Panc1 (cell line): ENCODE measurements around the gene ADAD2. TPM values are rescaled to one million over a fixed set of nuclear protein-coding genes. Genes with fewer than 3 reads are reported as not detected.

Experiments used
- ATAC-seq: fragments of 200-7000 bp; cut with Tn5 transposase; 2 replicates; pipeline ENCODE4 v1.9.1; 2020; ENCODE audit warnings: mild to moderate bottlenecking, moderate library complexity
- BruUV-seq: library from RNA; stranded (reverse); fragments of 400-500 nt; replicated peaks from 2 replicates; lab custom pipeline; 2021; lab: Mats Ljungman, UMichigan
- CTCF ChIA-PET: fragments of 300-600 bp; sonication (Branson Sonifier 250); formaldehyde crosslinking; loops from one replicate; lab custom pipeline; 2022; ENCODE audit warnings: antibody characterized with exemption; lab: Charles Lee
- POLR2A ChIA-PET: fragments of 300-600 bp; sonication (Branson Sonifier 250); formaldehyde crosslinking; loops from one replicate; lab custom pipeline; 2022; ENCODE audit warnings: antibody characterized with exemption; lab: Charles Lee
- DNase-seq: peaks from one replicate; pipeline ENCODE4 v3.0.0-alpha.2; 2010; ENCODE audit warnings: low read depth, low spot score
- H3K27ac ChIP-seq: 2 replicates; pipeline ENCODE4 v1.5.1; 2011; ENCODE audit warnings: mild to moderate bottlenecking, low read length, inconsistent platforms
- H3K27me3 ChIP-seq: fragments of 200-500 bp; sonication (Bioruptor generic); 2 replicates; pipeline ENCODE4 v1.6.0; 2014; ENCODE audit warnings: low read length, inconsistent platforms; ENCODE audit not compliant: control insufficient read depth, insufficient read depth
- H3K36me3 ChIP-seq: fragments of 200-500 bp; sonication (Bioruptor generic); 2 replicates; pipeline ENCODE4 v1.5.1; 2014; ENCODE audit warnings: inconsistent platforms, mild to moderate bottlenecking, low read length, moderate library complexity; ENCODE audit not compliant: control insufficient read depth, insufficient read depth
- H3K4me1 ChIP-seq: 2 replicates; pipeline ENCODE4 v1.5.1; 2011; ENCODE audit warnings: inconsistent platforms, mild to moderate bottlenecking, low read length, moderate library complexity; ENCODE audit not compliant: control insufficient read depth, insufficient read depth
- H3K4me3 ChIP-seq, 2 experiments: 2 replicates each; pipeline ENCODE4 v1.5.1; 2011 to 2012; ENCODE audit warnings: low read depth in 2 of 2, low read length in 2 of 2, mild to moderate bottlenecking in 2 of 2, inconsistent platforms in 1 of 2, moderate library complexity in 1 of 2
- H3K9me3 ChIP-seq: fragments of 200-500 bp; sonication (Bioruptor generic); 2 replicates; pipeline ENCODE4 v1.5.1; 2014; ENCODE audit warnings: low read depth, mild to moderate bottlenecking, inconsistent platforms, low read length, moderate library complexity; ENCODE audit not compliant: control insufficient read depth, insufficient read depth
- POLR2AphosphoS5 ChIP-seq: IDR thresholded peaks from 2 replicates; pipeline ENCODE4 v1.6.1; 2012; ENCODE audit warnings: mild to moderate bottlenecking, low read depth, low read length, moderate library complexity
- SIN3A ChIP-seq: IDR thresholded peaks from 2 replicates; pipeline ENCODE4 v1.6.1; 2012; ENCODE audit warnings: low read depth, mild to moderate bottlenecking, low read length, moderate library complexity, borderline replicate concordance; ENCODE audit not compliant: insufficient read depth
- TCF7L2 ChIP-seq: IDR thresholded peaks from 2 replicates; pipeline ENCODE4 v1.6.1; 2011; ENCODE audit warnings: mild to moderate bottlenecking, low read depth, low read length, inconsistent platforms
- in situ Hi-C: cut with HindIII; loops from 2 replicates; pipeline ENCODE4 v1.10.0; 2016; ENCODE audit warnings: low sequenced_read_pairs, low pct_unique_long_range_greater_than_20kb
- intact Hi-C: fragments of 100-400 bp; cut with micrococcal nuclease; formaldehyde crosslinking; loops from one replicate; pipeline ENCODE4 v1.10.0; 2022; ENCODE audit not compliant: unreplicated experiment
- total RNA-seq: library from RNA; stranded (reverse); gene quantifications from one replicate; pipeline ENCODE4 v1.2.1, GENCODE V29; 2021; ENCODE audit not compliant: unreplicated experiment
- TF ChIP-seq, protein P1 (sequence below): fragments of 450-650 bp; IDR thresholded peaks from 2 replicates; pipeline ENCODE4 v1.5.1; 2017; ENCODE audit warnings: mild to moderate bottlenecking
- TF ChIP-seq, protein P2 (sequence below), 2 experiments: IDR thresholded peaks; 2 replicates each; pipeline ENCODE4 v1.6.1; 2011 to 2012; ENCODE audit warnings: low read depth in 2 of 2, control low read depth in 1 of 2, low read length in 1 of 2, mild to moderate bottlenecking in 1 of 2, moderate library complexity in 1 of 2; ENCODE audit not compliant: insufficient read depth in 1 of 2

The ADAD2 gene
- total RNA-seq, 1 experiment from 2014 or later = not detected

DNA sequence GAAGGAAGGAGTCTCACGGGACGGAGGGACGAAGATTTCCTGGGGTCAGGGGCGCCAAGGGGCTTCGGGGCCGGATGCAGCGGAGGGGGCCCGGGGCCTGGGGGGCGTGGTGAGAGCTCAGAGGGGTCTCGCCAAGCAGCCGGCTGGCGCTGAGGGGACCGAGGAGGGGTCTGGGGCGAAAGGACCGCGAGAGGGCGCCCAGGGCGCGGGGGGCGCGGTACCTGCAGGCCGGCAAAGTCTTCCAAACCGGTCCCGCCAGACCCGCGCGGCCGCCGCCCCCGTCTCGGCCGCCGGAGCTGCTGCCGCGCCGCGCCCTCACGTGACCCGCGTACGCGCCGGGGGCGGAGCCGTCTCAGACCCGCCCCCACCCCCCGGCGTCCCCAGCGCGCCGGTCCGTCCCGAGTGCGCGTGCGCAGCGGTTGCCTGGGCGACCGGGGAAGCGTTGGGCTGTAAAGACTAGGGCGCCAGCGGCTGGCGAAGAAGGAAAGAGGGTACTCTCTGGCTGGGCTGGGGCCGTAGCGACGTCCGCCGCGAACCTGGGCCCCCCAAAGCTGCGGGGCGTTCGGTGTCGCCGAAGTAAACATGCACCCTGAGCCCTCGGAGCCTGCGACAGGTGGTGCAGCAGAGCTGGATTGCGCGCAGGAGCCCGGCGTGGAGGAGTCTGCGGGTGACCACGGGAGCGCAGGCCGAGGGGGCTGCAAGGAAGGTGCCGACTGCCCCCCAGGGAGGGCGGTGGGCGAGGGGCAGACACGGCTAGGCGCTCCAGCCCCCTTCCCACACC is 45.9 kb upstream of the ADAD2 start, which contains the start of the genes DNAAF1 and HSDL1:
Gene DNAAF1, plus strand, starts transcription at position 450 of the 781 bp plus-strand sequence. Its CDS starts 133 bp downstream, at position 583.
Gene HSDL1, minus strand, starts transcription at position 319 of the 781 bp plus-strand sequence. CDS start 13,856 bp downstream, outside the sequence.
- POLR2A ChIA-PET = no interaction called here
- H3K27me3 ChIP-seq = no peaks in the 10 kb centered on the region

DNA sequence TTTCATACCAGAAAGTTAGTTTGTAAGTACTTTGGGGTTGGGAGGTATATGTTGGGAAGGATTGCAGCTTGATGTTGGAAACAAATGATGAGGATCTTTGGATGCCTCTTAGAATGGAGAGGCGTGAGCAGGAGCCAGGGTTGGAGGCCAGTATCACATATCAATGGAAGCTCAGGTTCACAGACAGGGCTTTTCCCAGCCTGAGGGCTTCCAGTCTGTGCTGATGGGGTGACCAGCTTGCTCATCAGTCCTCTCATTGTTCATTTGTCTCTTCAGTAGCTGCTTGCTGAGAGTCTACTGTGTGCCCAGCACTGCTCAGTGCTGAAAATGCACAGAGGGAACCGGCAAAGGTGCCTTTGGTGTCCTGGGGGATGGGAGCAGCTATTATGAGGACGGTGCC is 40.0 kb upstream of the ADAD2 start:
- no peak for ATAC-seq
- H3K36me3 ChIP-seq = no peaks in the 10 kb centered on the region
- intact Hi-C loops = no loop called here
- TF ChIP-seq TCF7L2 = no peak
- TF ChIP-seq, protein P1, sequence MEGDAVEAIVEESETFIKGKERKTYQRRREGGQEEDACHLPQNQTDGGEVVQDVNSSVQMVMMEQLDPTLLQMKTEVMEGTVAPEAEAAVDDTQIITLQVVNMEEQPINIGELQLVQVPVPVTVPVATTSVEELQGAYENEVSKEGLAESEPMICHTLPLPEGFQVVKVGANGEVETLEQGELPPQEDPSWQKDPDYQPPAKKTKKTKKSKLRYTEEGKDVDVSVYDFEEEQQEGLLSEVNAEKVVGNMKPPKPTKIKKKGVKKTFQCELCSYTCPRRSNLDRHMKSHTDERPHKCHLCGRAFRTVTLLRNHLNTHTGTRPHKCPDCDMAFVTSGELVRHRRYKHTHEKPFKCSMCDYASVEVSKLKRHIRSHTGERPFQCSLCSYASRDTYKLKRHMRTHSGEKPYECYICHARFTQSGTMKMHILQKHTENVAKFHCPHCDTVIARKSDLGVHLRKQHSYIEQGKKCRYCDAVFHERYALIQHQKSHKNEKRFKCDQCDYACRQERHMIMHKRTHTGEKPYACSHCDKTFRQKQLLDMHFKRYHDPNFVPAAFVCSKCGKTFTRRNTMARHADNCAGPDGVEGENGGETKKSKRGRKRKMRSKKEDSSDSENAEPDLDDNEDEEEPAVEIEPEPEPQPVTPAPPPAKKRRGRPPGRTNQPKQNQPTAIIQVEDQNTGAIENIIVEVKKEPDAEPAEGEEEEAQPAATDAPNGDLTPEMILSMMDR = no peak
- TF ChIP-seq, protein P2, sequence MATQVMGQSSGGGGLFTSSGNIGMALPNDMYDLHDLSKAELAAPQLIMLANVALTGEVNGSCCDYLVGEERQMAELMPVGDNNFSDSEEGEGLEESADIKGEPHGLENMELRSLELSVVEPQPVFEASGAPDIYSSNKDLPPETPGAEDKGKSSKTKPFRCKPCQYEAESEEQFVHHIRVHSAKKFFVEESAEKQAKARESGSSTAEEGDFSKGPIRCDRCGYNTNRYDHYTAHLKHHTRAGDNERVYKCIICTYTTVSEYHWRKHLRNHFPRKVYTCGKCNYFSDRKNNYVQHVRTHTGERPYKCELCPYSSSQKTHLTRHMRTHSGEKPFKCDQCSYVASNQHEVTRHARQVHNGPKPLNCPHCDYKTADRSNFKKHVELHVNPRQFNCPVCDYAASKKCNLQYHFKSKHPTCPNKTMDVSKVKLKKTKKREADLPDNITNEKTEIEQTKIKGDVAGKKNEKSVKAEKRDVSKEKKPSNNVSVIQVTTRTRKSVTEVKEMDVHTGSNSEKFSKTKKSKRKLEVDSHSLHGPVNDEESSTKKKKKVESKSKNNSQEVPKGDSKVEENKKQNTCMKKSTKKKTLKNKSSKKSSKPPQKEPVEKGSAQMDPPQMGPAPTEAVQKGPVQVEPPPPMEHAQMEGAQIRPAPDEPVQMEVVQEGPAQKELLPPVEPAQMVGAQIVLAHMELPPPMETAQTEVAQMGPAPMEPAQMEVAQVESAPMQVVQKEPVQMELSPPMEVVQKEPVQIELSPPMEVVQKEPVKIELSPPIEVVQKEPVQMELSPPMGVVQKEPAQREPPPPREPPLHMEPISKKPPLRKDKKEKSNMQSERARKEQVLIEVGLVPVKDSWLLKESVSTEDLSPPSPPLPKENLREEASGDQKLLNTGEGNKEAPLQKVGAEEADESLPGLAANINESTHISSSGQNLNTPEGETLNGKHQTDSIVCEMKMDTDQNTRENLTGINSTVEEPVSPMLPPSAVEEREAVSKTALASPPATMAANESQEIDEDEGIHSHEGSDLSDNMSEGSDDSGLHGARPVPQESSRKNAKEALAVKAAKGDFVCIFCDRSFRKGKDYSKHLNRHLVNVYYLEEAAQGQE (IDR thresholded peaks at IDR 0.05; ENCODE audit: insufficient read depth in 1 of 2, low read depth in 2 of 2, low read length in 1 of 2) = no peak
- TF ChIP-seq SIN3A = no peak
- TF ChIP-seq POLR2AphosphoS5 = no peak
- H3K4me1 ChIP-seq = no peaks in the 10 kb centered on the region
- no TSS peak for BruUV-seq
- CTCF ChIA-PET = no interaction called here
- H3K9me3 ChIP-seq = no peaks in the 10 kb centered on the region
- H3K4me3 ChIP-seq = no peak overlapping the region
- in situ Hi-C loops = no loop called here
- no peak overlapping the region for H3K27ac ChIP-seq
- POLR2A ChIA-PET = no interaction called here
- H3K27me3 ChIP-seq = no peaks in the 10 kb centered on the region
- no peak for DNase-seq

More for the DNA sequence above, 45.9 kb upstream of the ADAD2 start, which contains the start of the genes DNAAF1 and HSDL1:
- peak; percentile 93 for ATAC-seq
- H3K36me3 ChIP-seq = peaks cover 5% of the 10 kb centered on the region; the same call in 1 of the 2 replicates
- H3K4me3 ChIP-seq = peak within 1 kb of the TSS; percentile 74 to 78
- no peak for TF ChIP-seq TCF7L2
- peak; percentile 82 for TF ChIP-seq SIN3A
- no TSS peak for BruUV-seq
- DNase-seq = no peak
- in situ Hi-C loops (no loop called here), intact Hi-C loops (no loop called here)
- no peaks in the 10 kb centered on the region for H3K4me1 ChIP-seq
- H3K9me3 ChIP-seq = no peaks in the 10 kb centered on the region
- CTCF ChIA-PET = no interaction called here
- peak within 1 kb of the TSS; percentile 66 for H3K27ac ChIP-seq
